Keratinocyte (primary cell): ENCODE measurements around the gene RELT.

Experiments
- CTCF ChIP-seq, 3 experiments: IDR thresholded peaks in 1 of 3; conservative IDR thresholded peaks in 1 of 3; optimal IDR thresholded peaks in 1 of 3; 2 replicates in 2 of 3; 3 replicates in 1 of 3; pipeline versions ENCODE3 to v1.5.1; 2011; ENCODE audit warnings: low read length in 3 of 3, mild to moderate bottlenecking in 3 of 3, moderate library complexity in 2 of 3, control low read depth in 1 of 3, inconsistent platforms in 1 of 3; ENCODE audit not compliant: insufficient read depth in 2 of 3; ENCODE audit errors: extremely low read depth in 1 of 3
- EZH2 ChIP-seq: IDR thresholded peaks from one replicate; pipeline ENCODE4 v1.6.1; 2012; ENCODE audit warnings: inconsistent platforms, mild to moderate bottlenecking, low read length, moderate library complexity

- TF ChIP-seq CTCF (optimal IDR thresholded peaks at IDR 0.05 in 1 of 3, IDR thresholded peaks at IDR 0.05 in 1 of 3, conservative IDR thresholded peaks at IDR 0.05 in 1 of 3; ENCODE audit: extremely low read depth in 1 of 3, insufficient read depth in 2 of 3, low read length in 3 of 3) (no peak), EZH2 (no peak)
Measured at GRCh38 chr11:73387594-73388264, 11.5 kb downstream of the RELT start.
